ENCODE measurements around the gene TNC. TPM values are rescaled to one million over a fixed set of nuclear protein-coding genes. Genes with fewer than 3 reads are reported as not detected.

Gene TNC
- polyA plus RNA-seq, 1 experiment = 648 TPM

DNA sequence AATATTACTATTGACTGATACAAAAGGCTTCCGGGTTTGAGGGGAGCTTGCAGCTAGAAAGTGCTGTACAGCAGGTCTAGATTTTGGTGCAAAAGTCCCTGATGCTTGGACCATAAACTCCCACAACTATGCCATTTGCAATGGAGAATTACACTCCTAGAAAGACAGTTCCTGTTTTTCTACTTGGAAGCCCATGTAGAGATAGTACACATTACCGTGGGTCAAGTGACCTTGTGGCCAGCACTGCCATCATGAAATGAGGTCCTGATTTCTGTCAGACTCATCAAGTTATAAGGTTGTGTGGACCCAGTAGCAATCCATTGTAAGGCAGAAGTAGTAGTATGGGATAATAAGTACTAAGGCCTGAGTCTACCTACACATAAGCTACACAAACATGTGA lies 144.7 kb downstream of the TNC start:
- H3K4me3 ChIP-seq (ENCODE audit: low read depth, low read length) = no peak overlapping the region
- TF ChIP-seq, protein P1, sequence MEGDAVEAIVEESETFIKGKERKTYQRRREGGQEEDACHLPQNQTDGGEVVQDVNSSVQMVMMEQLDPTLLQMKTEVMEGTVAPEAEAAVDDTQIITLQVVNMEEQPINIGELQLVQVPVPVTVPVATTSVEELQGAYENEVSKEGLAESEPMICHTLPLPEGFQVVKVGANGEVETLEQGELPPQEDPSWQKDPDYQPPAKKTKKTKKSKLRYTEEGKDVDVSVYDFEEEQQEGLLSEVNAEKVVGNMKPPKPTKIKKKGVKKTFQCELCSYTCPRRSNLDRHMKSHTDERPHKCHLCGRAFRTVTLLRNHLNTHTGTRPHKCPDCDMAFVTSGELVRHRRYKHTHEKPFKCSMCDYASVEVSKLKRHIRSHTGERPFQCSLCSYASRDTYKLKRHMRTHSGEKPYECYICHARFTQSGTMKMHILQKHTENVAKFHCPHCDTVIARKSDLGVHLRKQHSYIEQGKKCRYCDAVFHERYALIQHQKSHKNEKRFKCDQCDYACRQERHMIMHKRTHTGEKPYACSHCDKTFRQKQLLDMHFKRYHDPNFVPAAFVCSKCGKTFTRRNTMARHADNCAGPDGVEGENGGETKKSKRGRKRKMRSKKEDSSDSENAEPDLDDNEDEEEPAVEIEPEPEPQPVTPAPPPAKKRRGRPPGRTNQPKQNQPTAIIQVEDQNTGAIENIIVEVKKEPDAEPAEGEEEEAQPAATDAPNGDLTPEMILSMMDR (IDR thresholded peaks at IDR 0.05; ENCODE audit: insufficient read depth, low read depth, low read length) = no peak
- peaks cover 6% of the 10 kb centered on the region; the same call in 1 of the 2 replicates for H3K27me3 ChIP-seq (ENCODE audit: control insufficient read depth, insufficient read depth, low read length)
- POLR2A ChIA-PET = no interaction called here
- no peak for DNase-seq (ENCODE audit: low read depth)
- H3K36me3 ChIP-seq (ENCODE audit: control insufficient read depth, insufficient read depth, low read length) = no peaks in the 10 kb centered on the region
- CTCF ChIA-PET = interaction anchor here (0.6 to 1.1 kb wide), 2 partner anchors 9 to 512 kb away, joined by 4 to 5 read pairs; no protein-coding TSS in a partner anchor

DNA sequence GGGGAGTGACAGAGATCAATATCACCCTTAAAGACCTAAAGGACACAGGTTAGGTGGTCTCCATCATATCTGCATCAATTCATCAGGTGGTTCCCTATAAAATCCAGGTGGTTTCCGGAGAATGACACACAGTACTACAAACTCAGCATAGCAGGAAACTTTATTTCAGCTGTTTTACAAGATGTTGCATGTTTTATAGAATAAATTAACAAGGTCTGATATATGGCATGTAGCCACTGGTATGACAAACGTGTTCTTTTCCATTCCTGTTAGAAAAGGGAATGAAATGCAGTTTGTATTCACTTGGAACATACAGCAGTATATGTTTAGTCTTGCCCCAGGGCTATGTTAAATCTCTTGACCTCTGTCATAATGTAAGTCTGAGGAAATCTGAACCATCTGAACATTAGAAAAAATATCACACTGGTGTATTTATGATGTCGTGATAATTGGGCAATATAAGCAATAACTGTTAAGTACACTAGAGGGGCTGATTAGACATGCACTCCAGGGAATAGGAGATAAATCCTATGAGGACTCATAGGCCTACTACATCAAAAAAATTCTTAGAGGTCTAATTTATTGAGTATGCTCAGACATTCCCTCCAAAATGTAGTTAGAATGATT lies 145.3 kb downstream of the TNC start:
- H3K4me3 ChIP-seq (ENCODE audit: low read depth, low read length) = no peak overlapping the region
- TF ChIP-seq, protein P1 (IDR thresholded peaks at IDR 0.05; ENCODE audit: insufficient read depth, low read depth, low read length) = no peak
- no peaks in the 10 kb centered on the region for H3K36me3 ChIP-seq (ENCODE audit: control insufficient read depth, insufficient read depth, low read length)
- DNase-seq (ENCODE audit: low read depth) = no peak
- ChIA-PET CTCF (no interaction called here), POLR2A (no interaction called here)
- H3K27me3 ChIP-seq (ENCODE audit: control insufficient read depth, insufficient read depth, low read length) = peaks cover 6% of the 10 kb centered on the region; the same call in 1 of the 2 replicates

Other genes with a start within 250 kb of the TNC start
- gene TNFSF8, start 187.6 kb downstream of the TNC start, polyA plus RNA-seq (2011; rRNA removed) = not detected in 2 replicates

Data from BJ (cell line).